Hepatocyte (in vitro differentiated cells): ENCODE measurements around the gene XRCC1. TPM values are rescaled to one million over a fixed set of nuclear protein-coding genes. Genes with fewer than 3 reads are reported as not detected.

ENCODE experiments used
- DNase-seq: peaks from one replicate; pipeline ENCODE4 v3.0.0-alpha.2; 2016; ENCODE audit warnings: low spot score
- H2AFZ ChIP-seq: fragments of 200-600 bp; sonication (generic); 2 replicates; pipeline ENCODE4 v1.6.0; 2016; ENCODE audit warnings: antibody characterized with exemption, mild to moderate bottlenecking
- H3K27ac ChIP-seq: fragments of 200-600 bp; sonication (generic); 2 replicates; pipeline ENCODE4 v1.5.1; 2016; ENCODE audit warnings: mild to moderate bottlenecking
- H3K27me3 ChIP-seq: fragments of 200-600 bp; sonication (generic); 2 replicates; pipeline ENCODE4 v1.6.1; 2016
- H3K36me3 ChIP-seq: fragments of 200-600 bp; sonication (generic); replicated peaks from 2 replicates; pipeline ENCODE4 v1.5.1; 2016; ENCODE audit warnings: low read depth; ENCODE audit not compliant: insufficient read depth
- H3K4me1 ChIP-seq: fragments of 200-600 bp; sonication (generic); 2 replicates; pipeline ENCODE4 v1.5.1; 2016; ENCODE audit warnings: mild to moderate bottlenecking, moderate library complexity; ENCODE audit not compliant: insufficient read depth
- H3K4me2 ChIP-seq: fragments of 200-600 bp; sonication (generic); 2 replicates; pipeline ENCODE4 v1.6.0; 2016
- H3K4me3 ChIP-seq: fragments of 200-600 bp; sonication (generic); 2 replicates; pipeline ENCODE4 v1.5.1; 2016; ENCODE audit warnings: mild to moderate bottlenecking
- H3K79me2 ChIP-seq: fragments of 200-600 bp; sonication (generic); 2 replicates; pipeline ENCODE4 v1.6.0; 2017; ENCODE audit warnings: mild to moderate bottlenecking
- H3K9me2 ChIP-seq: fragments of 200-600 bp; sonication (generic); replicated peaks from 2 replicates; pipeline ENCODE4 v1.6.0; 2017; ENCODE audit warnings: mild to moderate bottlenecking; ENCODE audit not compliant: insufficient read depth
- H3K9me3 ChIP-seq: fragments of 200-600 bp; sonication (generic); 2 replicates; pipeline ENCODE4 v1.5.1; 2016; ENCODE audit warnings: low read depth, mild to moderate bottlenecking
- H4K20me1 ChIP-seq: fragments of 200-600 bp; sonication (generic); 2 replicates; pipeline ENCODE4 v1.6.0; 2016; ENCODE audit warnings: mild to moderate bottlenecking; ENCODE audit not compliant: insufficient read depth, poor library complexity, severe bottlenecking
- CTCF ChIP-seq: fragments of 200-600 bp; sonication (generic); IDR thresholded peaks from 2 replicates; pipeline ENCODE4 v1.5.1; 2016; ENCODE audit warnings: antibody characterized with exemption, mild to moderate bottlenecking; ENCODE audit not compliant: poor library complexity
- EZH2 ChIP-seq: fragments of 200-600 bp; sonication (generic); IDR thresholded peaks from 2 replicates; pipeline ENCODE4 v1.6.1; 2016; ENCODE audit warnings: antibody characterized with exemption, mild to moderate bottlenecking, borderline replicate concordance
- EZH2phosphoT487 ChIP-seq: fragments of 200-600 bp; sonication (generic); IDR thresholded peaks from one replicate; pipeline ENCODE4 v1.6.1; 2018; ENCODE audit warnings: antibody characterized with exemption, mild to moderate bottlenecking, low read depth, moderate library complexity; ENCODE audit not compliant: unreplicated experiment, severe bottlenecking
- WGBS: methylation state at CpG from one replicate; pipeline ENCODE4 v1.1.6; 2016; ENCODE audit warnings: low lambda C conversion rate; ENCODE audit errors: missing lambda C conversion rate; 5-methylcytosine and 5-hydroxymethylcytosine counted together
- polyA plus RNA-seq: library from polyadenylated mRNA; unstranded; fragments of >200 nt; fragmentation: Nextera tagmentation; extraction: Ambion mirVana; gene quantifications from 2 replicates; pipeline ENCODE4 v1.2.1, GENCODE V29; 2016
- total RNA-seq: library from RNA; depleted of rRNA; stranded (reverse); fragments of >200 nt; gene quantifications from 2 replicates; pipeline ENCODE4 v1.2.3, GENCODE V29; 2014

The XRCC1 gene
- total and polyA plus RNA-seq, 2 experiments from 2014 or later, result 27.8 to 34.3 TPM

- H3K4me1 ChIP-seq, result no peaks in the 10 kb centered on the region
- WGBS, result 96% methylated on average over 15 of the region's 15 CpGs
- H3K9me3 ChIP-seq, result no peaks in the 10 kb centered on the region
- H2AFZ ChIP-seq, result no peak overlapping the region
- H3K36me3 ChIP-seq, result no peaks in the 10 kb centered on the region
- H4K20me1 ChIP-seq, result no peaks in the 10 kb centered on the region
- no peaks in the 10 kb centered on the region for H3K27me3 ChIP-seq
- H3K4me3 ChIP-seq, result no peak overlapping the region
- DNase-seq, result no peak
- no peaks in the 10 kb centered on the region for H3K79me2 ChIP-seq
- no peak for TF ChIP-seq EZH2phosphoT487
- TF ChIP-seq EZH2, result no peak
- no peak for TF ChIP-seq CTCF
- no peak overlapping the region for H3K27ac ChIP-seq
- H3K4me2 ChIP-seq, result no peak overlapping the region
- no peaks in the 10 kb centered on the region for H3K9me2 ChIP-seq
Measured at GRCh38 chr19:43554317-43554895, 20.9 kb downstream of the XRCC1 start.

- no peaks in the 10 kb centered on the region for H3K4me1 ChIP-seq
- H3K9me2 ChIP-seq, result no peaks in the 10 kb centered on the region
- no peak overlapping the region for H3K4me2 ChIP-seq
- TF ChIP-seq EZH2, result no peak
- no peak for TF ChIP-seq CTCF
- no peak for TF ChIP-seq EZH2phosphoT487
- WGBS, result 95% methylated on average over 4 of the region's 4 CpGs
- H4K20me1 ChIP-seq, result no peaks in the 10 kb centered on the region
- no peak overlapping the region for H3K4me3 ChIP-seq
- DNase-seq, result no peak
- no peak overlapping the region for H2AFZ ChIP-seq
- no peaks in the 10 kb centered on the region for H3K36me3 ChIP-seq
- H3K79me2 ChIP-seq, result no peaks in the 10 kb centered on the region
- H3K27ac ChIP-seq, result no peak overlapping the region
- no peaks in the 10 kb centered on the region for H3K9me3 ChIP-seq
- no peaks in the 10 kb centered on the region for H3K27me3 ChIP-seq
Measured at GRCh38 chr19:43553656-43554055, 21.7 kb downstream of the XRCC1 start.

- no peak for DNase-seq
- H3K27me3 ChIP-seq, result no peaks in the 10 kb centered on the region
- WGBS, result 100% methylated on average over 2 of the region's 3 CpGs
- no peak for TF ChIP-seq EZH2
- no peak for TF ChIP-seq CTCF
- no peak for TF ChIP-seq EZH2phosphoT487
- H2AFZ ChIP-seq, result no peak overlapping the region
- H3K27ac ChIP-seq, result no peak overlapping the region
- no peaks in the 10 kb centered on the region for H3K9me2 ChIP-seq
- no peak overlapping the region for H3K4me2 ChIP-seq
- H3K4me3 ChIP-seq, result no peak overlapping the region
- no peaks in the 10 kb centered on the region for H4K20me1 ChIP-seq
- no peaks in the 10 kb centered on the region for H3K79me2 ChIP-seq
- no peaks in the 10 kb centered on the region for H3K4me1 ChIP-seq
- no peaks in the 10 kb centered on the region for H3K36me3 ChIP-seq
- no peaks in the 10 kb centered on the region for H3K9me3 ChIP-seq
Measured at GRCh38 chr19:43552616-43553015, 22.7 kb downstream of the XRCC1 start.

GRCh38 chr19:43552198-43552450 lies 23.2 kb downstream of the XRCC1 start:
- 80% methylated on average over 1 of the region's 3 CpGs for WGBS
- Histone ChIP-seq H3K9me3 (no peaks in the 10 kb centered on the region), H3K9me2 (no peaks in the 10 kb centered on the region), H3K4me1 (no peaks in the 10 kb centered on the region), H3K27me3 (no peaks in the 10 kb centered on the region), H3K4me3 (no peak overlapping the region), H3K36me3 (no peaks in the 10 kb centered on the region), H2AFZ (no peak overlapping the region), H3K4me2 (no peak overlapping the region), H3K79me2 (no peaks in the 10 kb centered on the region), H4K20me1 (no peaks in the 10 kb centered on the region), H3K27ac (no peak overlapping the region)
- no peak for DNase-seq
- no peak for TF ChIP-seq EZH2phosphoT487
- no peak for TF ChIP-seq EZH2
- no peak for TF ChIP-seq CTCF
